AG08396 (cell line): ENCODE results near the gene PTPRJ.

Experiments
- DNase-seq: peaks from one replicate; pipeline ENCODE4 v3.0.0; 2012; ENCODE audit warnings: low spot score, mixed read lengths

The PTPRJ gene

DNA sequence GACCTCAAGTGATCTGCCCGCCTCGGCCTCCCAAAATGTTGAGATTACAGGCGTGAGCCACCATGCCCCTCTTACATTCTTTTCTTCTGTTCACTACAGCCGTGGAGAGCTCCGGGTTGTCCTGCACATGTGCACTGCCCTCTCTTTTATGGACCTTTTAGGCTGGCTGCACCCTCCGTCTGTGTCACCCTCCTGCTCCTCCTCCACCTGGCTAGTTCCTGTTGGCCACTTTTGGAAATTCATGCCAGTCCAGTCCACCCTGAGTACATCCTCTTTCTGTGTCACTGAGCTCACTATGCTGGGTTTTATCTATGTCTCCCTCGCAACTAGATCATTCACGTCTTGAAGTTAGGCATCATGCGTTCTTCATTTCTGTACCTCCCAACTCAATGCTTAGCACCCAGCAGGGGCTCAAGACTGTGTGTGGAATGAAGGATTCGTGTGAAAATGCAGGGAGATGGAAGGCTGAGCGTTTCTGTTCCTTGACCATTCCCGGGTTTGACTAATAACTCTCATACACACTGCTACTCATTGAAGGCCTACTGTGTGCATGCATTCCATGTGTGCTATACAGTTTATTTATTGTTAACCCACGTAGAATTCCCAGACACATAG, 60.6 kb downstream of the PTPRJ start:
- DNase-seq: no peak

- DNase-seq: no peak
Measured at GRCh38 chr11:48041877-48042695, 61.7 kb downstream of the PTPRJ start.

GRCh38 chr11:48043111-48043990, 63.0 kb downstream of the PTPRJ start:
- DNase-seq: no peak

DNA sequence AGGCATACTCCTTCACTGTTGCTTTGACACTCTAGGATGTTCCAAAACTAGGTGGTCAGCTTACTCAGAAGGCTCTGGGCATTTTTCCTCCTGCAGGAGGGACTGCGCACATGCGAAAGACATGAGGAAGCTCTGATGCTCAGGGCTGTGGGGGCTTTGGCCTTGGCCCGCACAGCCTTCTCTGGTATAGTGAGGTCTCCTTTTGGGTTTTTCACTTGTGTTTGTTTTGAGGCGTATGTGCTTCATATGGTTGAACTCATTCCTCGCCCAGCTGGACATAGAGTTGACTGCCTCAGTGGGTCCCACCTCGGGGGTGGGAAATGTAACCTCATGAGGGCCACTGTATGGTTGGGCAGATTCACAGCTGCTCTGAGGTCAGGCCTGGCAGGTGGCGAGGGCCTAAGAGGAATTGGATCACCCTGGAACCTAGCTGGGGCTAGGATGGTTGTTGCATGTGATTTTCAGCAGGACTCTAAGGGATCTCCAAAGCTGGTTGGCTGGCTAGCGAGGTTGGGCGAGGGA, 63.7 kb downstream of the PTPRJ start:
- DNase-seq: no peak

- no peak for DNase-seq
Measured at GRCh38 chr11:48044577-48044976, 64.2 kb downstream of the PTPRJ start.

DNA sequence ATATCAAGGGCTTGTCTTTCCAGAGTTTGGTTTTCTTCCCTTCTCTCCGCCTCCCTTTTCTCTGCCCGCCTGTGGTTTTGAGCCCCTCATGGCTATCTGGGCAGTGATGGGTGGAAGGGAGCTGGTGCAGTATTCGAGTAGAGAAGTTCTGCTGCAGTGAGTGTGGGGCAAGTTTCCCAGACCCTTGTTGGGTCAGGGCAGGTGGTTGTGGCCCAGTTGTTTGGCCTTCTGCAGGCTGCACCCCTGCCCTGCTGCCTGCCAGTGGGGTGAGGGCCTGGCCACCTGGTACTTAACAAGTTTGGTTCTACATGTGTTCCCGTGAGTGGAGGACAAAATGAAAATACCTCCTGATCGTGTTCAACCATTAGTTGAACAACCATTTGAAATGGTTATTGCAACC, 65.2 kb downstream of the PTPRJ start:
- DNase-seq: no peak

DNA sequence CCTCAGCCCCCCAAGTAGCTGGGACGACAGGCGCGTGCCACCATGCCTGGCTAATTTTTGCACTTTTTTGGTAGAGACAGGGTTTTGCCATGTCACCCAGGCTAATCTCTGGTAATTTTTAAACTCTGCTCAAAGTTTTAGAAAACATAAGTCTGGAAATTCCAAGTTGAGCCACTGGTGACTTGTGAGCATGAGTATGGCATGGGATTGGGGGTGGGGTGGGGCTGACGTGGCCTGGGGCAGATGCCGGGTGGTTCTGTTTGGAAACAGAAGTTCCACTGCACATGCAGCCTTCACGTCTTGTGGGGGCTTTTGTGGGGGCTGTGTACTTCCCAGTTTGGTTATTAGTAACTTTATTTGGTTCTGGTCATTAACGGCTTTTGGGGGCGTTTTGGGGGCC, 67.3 kb downstream of the PTPRJ start:
- peak; percentile 19 for DNase-seq

DNA sequence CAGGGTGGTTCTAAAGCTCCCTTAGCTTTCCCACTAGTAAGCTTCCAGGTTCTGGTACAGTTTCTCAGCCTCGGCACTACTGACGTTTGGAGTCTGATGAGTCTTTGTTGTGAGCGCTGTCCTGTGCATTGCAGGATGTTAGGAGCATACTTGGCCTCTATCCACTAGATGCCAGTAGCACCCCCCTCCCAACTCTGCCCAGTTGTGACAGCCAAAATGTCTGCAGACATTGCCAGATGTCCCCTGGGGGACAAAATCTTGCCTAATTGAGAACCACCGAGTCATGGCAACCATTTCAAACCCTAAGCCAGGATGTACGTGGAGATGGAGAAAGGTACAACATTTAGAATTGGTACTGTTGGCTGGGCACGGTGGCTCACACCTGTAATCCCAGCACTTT, 68.7 kb downstream of the PTPRJ start:
- no peak for DNase-seq

GRCh38 chr11:48050304-48050703, 69.9 kb downstream of the PTPRJ start:
- DNase-seq: no peak

GRCh38 chr11:48051217-48051830, 71.0 kb downstream of the PTPRJ start:
- no peak for DNase-seq

GRCh38 chr11:48052183-48053044, 72.1 kb downstream of the PTPRJ start:
- peak; percentile 60 for DNase-seq

DNA sequence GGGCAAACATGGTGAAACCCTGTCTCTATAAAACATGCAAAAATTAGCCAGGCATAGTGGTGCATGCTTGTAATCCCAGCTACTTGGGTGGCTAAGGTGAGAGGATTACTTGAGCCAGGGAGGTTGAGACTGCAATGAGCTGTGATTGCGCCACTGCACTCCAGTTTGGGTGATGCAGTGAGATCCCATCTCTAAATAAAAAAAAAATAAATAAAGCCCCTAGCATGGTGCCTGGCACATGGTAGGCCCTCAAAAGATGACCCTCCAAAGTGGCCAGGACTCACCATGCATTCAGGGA, 74.6 kb downstream of the PTPRJ start:
- DNase-seq: no peak

- DNase-seq: no peak
Measured at GRCh38 chr11:48055292-48056132, 75.2 kb downstream of the PTPRJ start.

GRCh38 chr11:48056325-48057183, 76.2 kb downstream of the PTPRJ start:
- DNase-seq: no peak

DNA sequence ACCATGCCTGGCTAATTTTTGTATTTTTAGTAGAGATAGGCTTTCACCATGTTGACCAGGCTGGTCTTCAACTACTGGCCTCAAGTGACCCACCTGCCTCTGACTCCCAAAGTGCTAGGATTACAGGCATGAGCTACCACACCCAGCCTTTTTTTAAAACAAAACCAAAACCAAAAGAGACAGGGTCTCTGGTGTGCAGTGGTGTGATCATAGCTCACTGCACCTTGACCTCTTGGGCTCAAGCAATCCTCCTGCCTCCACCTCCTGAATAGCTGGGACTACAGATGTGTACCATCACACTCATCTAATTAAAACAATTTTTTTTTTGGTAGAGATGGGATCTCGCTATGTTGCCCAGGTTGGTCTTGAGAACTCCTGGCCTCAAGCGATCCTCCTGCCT, 77.7 kb downstream of the PTPRJ start:
- DNase-seq: no peak

DNA sequence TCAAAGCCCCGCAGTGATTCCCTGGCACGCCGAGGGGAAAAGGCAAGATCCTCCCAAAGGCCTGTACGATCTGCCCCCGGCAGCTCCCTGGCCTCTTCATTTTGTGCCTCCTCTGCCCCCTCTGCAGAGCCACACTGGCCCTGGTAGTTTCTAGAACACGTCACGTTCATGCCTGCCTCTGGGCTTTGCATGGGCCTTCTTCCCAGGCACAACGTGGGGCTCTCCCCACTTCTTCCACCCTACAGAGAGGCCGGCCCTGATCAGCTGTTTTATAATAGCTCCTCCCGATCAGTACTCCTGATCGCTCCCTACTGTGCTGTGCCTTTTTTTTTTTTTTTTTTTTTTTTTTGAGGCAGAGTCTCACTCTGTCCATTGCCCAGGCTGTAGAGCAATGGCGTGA, 78.4 kb downstream of the PTPRJ start:
- no peak for DNase-seq

- no peak for DNase-seq
Measured at GRCh38 chr11:48062649-48063048, 82.3 kb downstream of the PTPRJ start.

DNA sequence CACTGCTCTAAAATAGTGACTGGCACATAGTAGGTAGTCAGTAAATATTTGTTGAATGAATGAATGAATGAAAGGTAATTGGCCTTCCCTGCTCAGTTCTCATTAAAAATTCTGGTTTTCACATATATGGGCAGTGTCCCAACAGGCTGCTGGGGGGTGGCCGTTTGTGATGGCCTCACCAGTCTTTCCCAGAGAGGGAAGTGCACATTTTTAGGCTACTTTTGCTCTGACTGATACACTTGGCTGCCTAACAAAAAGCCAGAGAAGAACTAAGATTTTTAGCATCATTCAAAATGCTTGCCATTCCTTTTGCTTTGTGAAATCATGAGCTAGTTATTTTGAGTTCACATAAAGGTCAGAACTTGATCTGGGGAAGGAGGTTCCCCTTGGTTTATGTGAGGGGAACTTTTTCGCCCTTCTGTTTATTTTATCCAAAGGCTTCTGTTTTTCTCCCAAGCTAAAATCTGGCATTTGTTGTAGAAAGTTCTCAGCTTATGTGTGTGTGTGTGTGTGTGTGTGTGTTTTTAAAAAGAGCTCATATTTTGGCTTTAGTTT, 83.1 kb downstream of the PTPRJ start:
- DNase-seq: peak; percentile 88

DNA sequence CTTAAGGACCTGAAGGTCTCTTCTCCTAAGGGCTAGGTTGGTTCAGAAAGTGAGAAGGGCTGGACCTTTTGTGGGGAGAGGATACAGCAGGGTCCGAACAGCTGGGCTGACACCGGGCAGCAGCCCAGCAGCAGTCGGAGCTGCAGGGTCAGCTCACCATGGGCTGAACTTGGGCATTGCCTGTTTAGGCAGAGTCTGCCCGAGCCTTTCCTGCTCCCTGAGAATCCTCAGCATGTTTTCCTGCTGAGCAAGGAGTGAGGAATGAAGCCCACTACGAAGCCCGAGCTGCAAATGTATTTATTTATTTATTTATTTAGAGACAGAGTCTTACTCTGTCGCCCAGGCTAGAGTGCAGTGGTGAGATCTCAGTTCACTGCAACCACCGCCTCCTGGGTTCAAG, 83.9 kb downstream of the PTPRJ start:
- DNase-seq: peak; percentile 62
